Measurements from ENCODE around the gene MYO1B. TPM values are rescaled to one million over a fixed set of nuclear protein-coding genes. Genes with fewer than 3 reads are reported as not detected.

Gene MYO1B
- total and polyA plus RNA-seq, 2 of the 4 experiments (the other 2 are of a cell fraction): 57.2 to 116 TPM

DNA sequence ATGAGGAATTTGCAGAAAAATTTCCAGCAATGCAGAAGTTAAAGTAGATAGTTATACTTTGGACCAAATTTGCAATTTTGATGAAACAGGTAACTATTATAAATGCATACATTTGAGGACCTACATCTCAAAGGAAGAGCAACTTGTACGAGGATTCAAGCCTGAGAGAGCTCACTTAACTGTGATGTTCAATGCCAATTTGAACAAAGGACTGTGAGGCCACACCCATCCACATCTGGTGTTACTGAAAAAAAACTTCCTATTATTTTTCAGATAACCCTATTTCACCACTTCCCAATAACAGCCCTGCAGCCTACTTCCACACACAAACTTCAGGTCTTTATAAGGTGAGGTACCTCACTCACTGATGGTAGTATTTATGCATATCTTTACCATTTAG lies 229.3 kb downstream of the MYO1B start:
- Histone ChIP-seq H3K9me1 (ENCODE audit: insufficient read depth, low read length) (no peaks in the 10 kb centered on the region), H3K4me1 (ENCODE audit: control insufficient read depth, insufficient read depth, low read length) (no peaks in the 10 kb centered on the region), H2AK5ac (ENCODE audit: low read depth, low read length) (no peak overlapping the region), H4K8ac (ENCODE audit: low read depth in 2 of 2, low read length in 2 of 2) (no peak overlapping the region), H3K23ac (ENCODE audit: low read depth, low read length) (no peak overlapping the region), H3K56ac (ENCODE audit: extremely low read depth, insufficient read depth, low read length) (no peak overlapping the region), H3K9ac (ENCODE audit: low read depth, low read length) (no peak overlapping the region), H2BK120ac (ENCODE audit: low read depth, low read length) (no peak overlapping the region), H3K27me3 (ENCODE audit: control insufficient read depth, insufficient read depth, low read length) (no peaks in the 10 kb centered on the region), H2AK9ac (replicated peaks; ENCODE audit: low read depth, low read length, poor library complexity) (no peak overlapping the region), H3K27ac (ENCODE audit: insufficient read depth, low read length) (no peak overlapping the region), H3K9me3 (ENCODE audit: control insufficient read depth, insufficient read depth, low read length) (peaks cover 3% of the 10 kb centered on the region; the same call in 1 of the 2 replicates), H3K36me3 (ENCODE audit: control insufficient read depth, insufficient read depth, low read length) (no peaks in the 10 kb centered on the region), H3K4ac (ENCODE audit: low read depth, low read length) (no peak overlapping the region), H3K18ac (ENCODE audit: low read depth, low read length) (no peak overlapping the region), H2BK15ac (ENCODE audit: low read depth, low read length) (no peak overlapping the region), H3K4me2 (ENCODE audit: low read depth, low read length) (no peak overlapping the region), H3K4me3 (ENCODE audit: insufficient read depth, low read depth, low read length) (no peak overlapping the region), H2AFZ (replicated peaks; ENCODE audit: low read length, poor library complexity) (no peak overlapping the region), H2BK5ac (ENCODE audit: low read depth, low read length, poor library complexity, severe bottlenecking) (no peak overlapping the region), H3K79me1 (ENCODE audit: low read depth in 1 of 2, low read length in 2 of 2) (no peaks in the 10 kb centered on the region), H3K14ac (replicated peaks; ENCODE audit: low read depth, low read length) (no peak overlapping the region), H4K91ac (ENCODE audit: insufficient read depth, low read depth, low read length) (no peak overlapping the region), H4K5ac (ENCODE audit: low read depth, low read length) (no peak overlapping the region), H4K20me1 (ENCODE audit: insufficient read depth, low read length) (no peaks in the 10 kb centered on the region), H2BK20ac (ENCODE audit: low read depth, low read length) (no peak overlapping the region)
- dilution Hi-C loops (cut with HindIII; ENCODE audit: low sequenced_read_pairs, unreplicated experiment) (no loop called here), in situ Hi-C loops (cut with MboI; ENCODE audit: low sequenced_read_pairs) (no loop called here), intact Hi-C loops (cut with micrococcal nuclease) (loop anchor here (5.0 kb wide), 1 partner anchor 42 kb away; no protein-coding TSS in a partner anchor)
- POLR2A ChIA-PET (ENCODE audit: unreplicated experiment): no interaction called here
- no peak for ATAC-seq (ENCODE audit: low read depth)
- no CpG with 5 or more reads among the region's 1 CpG for WGBS, 2 experiments (ENCODE audit: extremely low coverage in 2 of 2, insufficient read length in 1 of 2)
- no peak for DNase-seq
- CTCF ChIA-PET: no interaction called here
- TF ChIP-seq SMC3 (IDR thresholded peaks at IDR 0.05; ENCODE audit: low read depth, low read length): no peak
- no peak for TF ChIP-seq FOS (IDR thresholded peaks at IDR 0.05; ENCODE audit: low read depth, low read length)
- TF ChIP-seq, protein P1, sequence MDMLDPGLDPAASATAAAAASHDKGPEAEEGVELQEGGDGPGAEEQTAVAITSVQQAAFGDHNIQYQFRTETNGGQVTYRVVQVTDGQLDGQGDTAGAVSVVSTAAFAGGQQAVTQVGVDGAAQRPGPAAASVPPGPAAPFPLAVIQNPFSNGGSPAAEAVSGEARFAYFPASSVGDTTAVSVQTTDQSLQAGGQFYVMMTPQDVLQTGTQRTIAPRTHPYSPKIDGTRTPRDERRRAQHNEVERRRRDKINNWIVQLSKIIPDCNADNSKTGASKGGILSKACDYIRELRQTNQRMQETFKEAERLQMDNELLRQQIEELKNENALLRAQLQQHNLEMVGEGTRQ (IDR thresholded peaks at IDR 0.05; ENCODE audit: low read depth, low read length): no peak
- no peak for TF ChIP-seq NFE2L2 (IDR thresholded peaks at IDR 0.05; ENCODE audit: low read depth, low read length)
- TF ChIP-seq, protein P2, sequence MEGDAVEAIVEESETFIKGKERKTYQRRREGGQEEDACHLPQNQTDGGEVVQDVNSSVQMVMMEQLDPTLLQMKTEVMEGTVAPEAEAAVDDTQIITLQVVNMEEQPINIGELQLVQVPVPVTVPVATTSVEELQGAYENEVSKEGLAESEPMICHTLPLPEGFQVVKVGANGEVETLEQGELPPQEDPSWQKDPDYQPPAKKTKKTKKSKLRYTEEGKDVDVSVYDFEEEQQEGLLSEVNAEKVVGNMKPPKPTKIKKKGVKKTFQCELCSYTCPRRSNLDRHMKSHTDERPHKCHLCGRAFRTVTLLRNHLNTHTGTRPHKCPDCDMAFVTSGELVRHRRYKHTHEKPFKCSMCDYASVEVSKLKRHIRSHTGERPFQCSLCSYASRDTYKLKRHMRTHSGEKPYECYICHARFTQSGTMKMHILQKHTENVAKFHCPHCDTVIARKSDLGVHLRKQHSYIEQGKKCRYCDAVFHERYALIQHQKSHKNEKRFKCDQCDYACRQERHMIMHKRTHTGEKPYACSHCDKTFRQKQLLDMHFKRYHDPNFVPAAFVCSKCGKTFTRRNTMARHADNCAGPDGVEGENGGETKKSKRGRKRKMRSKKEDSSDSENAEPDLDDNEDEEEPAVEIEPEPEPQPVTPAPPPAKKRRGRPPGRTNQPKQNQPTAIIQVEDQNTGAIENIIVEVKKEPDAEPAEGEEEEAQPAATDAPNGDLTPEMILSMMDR (conservative IDR thresholded peaks at IDR 0.05; ENCODE audit: low read depth, low read length): no peak
- TF ChIP-seq MXI1 (IDR thresholded peaks at IDR 0.05; ENCODE audit: borderline replicate concordance, low read depth, low read length): no peak
- no peak for TF ChIP-seq BHLHE40 (IDR thresholded peaks at IDR 0.05; ENCODE audit: low read depth, low read length)
- no peak for TF ChIP-seq CEBPB (IDR thresholded peaks at IDR 0.05; ENCODE audit: low read depth, low read length)
- no peak for TF ChIP-seq ELK1 (IDR thresholded peaks at IDR 0.05; ENCODE audit: borderline replicate concordance, low read depth, low read length)
- no peak for TF ChIP-seq MAZ (IDR thresholded peaks at IDR 0.05; ENCODE audit: borderline replicate concordance, low read depth, low read length)
- TF ChIP-seq POLR2A (IDR thresholded peaks at IDR 0.05; ENCODE audit: low read depth, low read length): no peak
- no peak for TF ChIP-seq RCOR1 (IDR thresholded peaks at IDR 0.05; ENCODE audit: insufficient replicate concordance, low read length)
- no peak for TF ChIP-seq MAFK (IDR thresholded peaks at IDR 0.05; ENCODE audit: low read depth, low read length)
- no peak for TF ChIP-seq RAD21 (IDR thresholded peaks at IDR 0.05; ENCODE audit: low read length)
- TF ChIP-seq RFX5 (IDR thresholded peaks at IDR 0.05; ENCODE audit: low read depth, low read length): no peak
- TF ChIP-seq CHD1 (IDR thresholded peaks at IDR 0.05; ENCODE audit: low read depth, low read length): no peak
- BruUV-seq (replicated peaks): no TSS peak

All from IMR-90 (cell line).